A549 treated with Mapracorat at 1 μM for 4 hours (cell line): Measurements from ENCODE around the gene CCR7. TPM values are rescaled to one million over a fixed set of nuclear protein-coding genes. Genes with fewer than 3 reads are reported as not detected.

Source experiments
- total RNA-seq: library from RNA; stranded (reverse); fragments of 200-300 nt; extraction: Qiagen RNA extraction; gene quantifications from 5 replicates; pipeline ENCODE4 v1.2.3, GENCODE V29; 2022

Gene CCR7
- total RNA-seq = 0.94 to 1.3 TPM (median 1.2 TPM) in 5 replicates

GRCh38 chr17:40564883-40565768 is at the start of gene CCR7:
CCR7 (minus strand) TSS chr17:40565472; CDS start chr17:40565409, 63 bp downstream.

Other genes starting within 250 kb of the CCR7 start
- 0.54 to 0.93 TPM (median 0.86 TPM) in 5 replicates for gene GJD3, start 200.7 kb downstream of the CCR7 start, total RNA-seq
- gene TOP2A, start 147.6 kb downstream of the CCR7 start, total RNA-seq = 192 to 232 TPM (median 208 TPM) in 5 replicates
- gene IGFBP4, start 122.0 kb downstream of the CCR7 start, total RNA-seq = 2,173 to 2,922 TPM (median 2,805 TPM) in 5 replicates
- 196 to 254 TPM (median 237 TPM) in 5 replicates for gene TNS4, start 63.8 kb downstream of the CCR7 start, total RNA-seq
- gene SMARCE1, start 82.3 kb upstream of the CCR7 start, total RNA-seq = 106 to 111 TPM (median 108 TPM) in 5 replicates
- gene KRT222, start 99.7 kb upstream of the CCR7 start, total RNA-seq = 0.34 to 0.63 TPM (median 0.37 TPM) in 5 replicates
- gene KRT24, start 138.3 kb upstream of the CCR7 start, total RNA-seq = not detected in 5 replicates
- gene KRT25, start 189.9 kb upstream of the CCR7 start, total RNA-seq = not detected in 5 replicates
- gene KRT26, start 206.7 kb upstream of the CCR7 start, total RNA-seq = not detected in 5 replicates
- 0.19 TPM in 1 of 5 replicates, not detected in the others for gene KRT27, start 217.1 kb upstream of the CCR7 start, total RNA-seq
- gene KRT28, start 234.5 kb upstream of the CCR7 start, total RNA-seq = not detected in 5 replicates